Tibial nerve (tissue), 3 donors: ENCODE measurements around the gene AAMP.

Experiments
- CTCF ChIP-seq, 5 experiments: fragments of 200-600 bp in 3 of 5; fragments of 450-650 bp in 2 of 5; sonication (generic) in 3 of 5; IDR thresholded peaks; one replicate each; pipeline ENCODE4 v1.5.1; 2016 to 2019; ENCODE audit warnings: antibody characterized with exemption in 5 of 5, mild to moderate bottlenecking in 3 of 5, moderate library complexity in 2 of 5
- POLR2A ChIP-seq, 2 donors: fragments of 450-650 bp; IDR thresholded peaks; one replicate each; pipeline ENCODE4 v1.6.1; 2017; ENCODE audit warnings: antibody characterized with exemption in 2 of 2, mild to moderate bottlenecking in 2 of 2, moderate library complexity in 2 of 2

- TF ChIP-seq CTCF (IDR thresholded peaks at IDR 0.05), result no peak
- TF ChIP-seq POLR2A (IDR thresholded peaks at IDR 0.05), result no peak
Observed at GRCh38 chr2:218260742-218261422, 9.1 kb downstream of the AAMP start, which contains the start of gene GPBAR1.
